NCI-H345 treated with DMSO at 0.1 percent for 48 hours (cell line): Measurements from ENCODE around the gene CFAP100.

Experiments
- DNase-seq: peaks from one replicate; lab custom pipeline; 2025; ENCODE audit not compliant: unreplicated experiment; lab: John Stamatoyannopoulos, UW

The CFAP100 gene

DNA sequence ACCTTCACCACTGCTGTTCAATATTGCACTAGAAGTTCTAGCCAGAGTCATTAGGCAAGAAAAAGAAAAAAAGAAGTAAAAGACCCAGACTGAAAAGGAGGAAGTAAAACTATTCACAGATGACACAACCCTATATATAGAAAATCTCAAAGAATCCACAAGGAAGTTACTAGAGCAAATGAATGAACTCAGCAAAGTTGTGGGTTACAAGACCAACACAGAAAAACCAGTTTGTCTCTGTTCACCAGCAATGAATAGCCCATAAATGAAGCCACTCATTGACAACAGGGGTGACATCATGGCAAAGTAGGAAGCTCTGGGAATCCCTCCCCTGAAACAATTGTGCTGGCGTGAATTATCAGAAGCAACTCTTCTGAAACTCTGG, 4.6 kb downstream of the CFAP100 start:
- DNase-seq, result no peak

GRCh38 chr3:126399756-126400155, 5.0 kb downstream of the CFAP100 start:
- DNase-seq, result no peak

GRCh38 chr3:126401611-126402160, 7.0 kb downstream of the CFAP100 start:
- no peak for DNase-seq

- DNase-seq, result no peak
These were observed 7.5 kb downstream of the CFAP100 start for GRCh38 chr3:126402178-126402577.

DNA sequence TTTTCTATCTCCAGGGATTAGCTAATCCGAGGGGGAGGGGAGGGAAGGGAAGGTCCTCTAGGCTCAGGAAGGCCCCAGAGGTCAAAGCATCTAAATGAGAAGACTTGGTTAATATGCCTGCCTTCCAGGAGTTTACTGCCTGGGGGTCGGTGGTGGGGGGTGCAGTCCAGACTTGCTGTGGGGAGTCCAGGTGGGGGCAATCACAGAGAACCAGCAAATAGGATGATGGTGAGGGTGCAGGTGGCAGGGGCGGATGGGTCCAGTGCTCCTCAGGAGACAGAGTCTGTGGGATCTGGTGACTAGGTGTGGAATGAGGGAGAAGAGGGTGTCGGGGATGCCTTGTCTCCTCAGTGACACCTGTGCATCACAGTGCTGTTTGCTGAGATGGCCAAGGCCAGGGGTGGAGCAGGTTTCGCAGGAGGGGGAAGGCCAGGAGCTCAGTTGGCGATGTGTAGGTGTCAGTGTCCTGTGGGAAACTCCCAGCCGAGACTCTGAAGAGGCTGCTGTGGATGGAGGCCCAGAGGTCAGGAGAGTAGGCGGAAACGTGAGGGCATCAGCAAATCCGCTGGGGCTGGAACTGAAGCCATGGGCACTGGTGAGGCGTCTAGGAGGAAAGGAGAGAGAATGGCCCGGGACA, 8.1 kb downstream of the CFAP100 start:
- DNase-seq, result no peak

DNA sequence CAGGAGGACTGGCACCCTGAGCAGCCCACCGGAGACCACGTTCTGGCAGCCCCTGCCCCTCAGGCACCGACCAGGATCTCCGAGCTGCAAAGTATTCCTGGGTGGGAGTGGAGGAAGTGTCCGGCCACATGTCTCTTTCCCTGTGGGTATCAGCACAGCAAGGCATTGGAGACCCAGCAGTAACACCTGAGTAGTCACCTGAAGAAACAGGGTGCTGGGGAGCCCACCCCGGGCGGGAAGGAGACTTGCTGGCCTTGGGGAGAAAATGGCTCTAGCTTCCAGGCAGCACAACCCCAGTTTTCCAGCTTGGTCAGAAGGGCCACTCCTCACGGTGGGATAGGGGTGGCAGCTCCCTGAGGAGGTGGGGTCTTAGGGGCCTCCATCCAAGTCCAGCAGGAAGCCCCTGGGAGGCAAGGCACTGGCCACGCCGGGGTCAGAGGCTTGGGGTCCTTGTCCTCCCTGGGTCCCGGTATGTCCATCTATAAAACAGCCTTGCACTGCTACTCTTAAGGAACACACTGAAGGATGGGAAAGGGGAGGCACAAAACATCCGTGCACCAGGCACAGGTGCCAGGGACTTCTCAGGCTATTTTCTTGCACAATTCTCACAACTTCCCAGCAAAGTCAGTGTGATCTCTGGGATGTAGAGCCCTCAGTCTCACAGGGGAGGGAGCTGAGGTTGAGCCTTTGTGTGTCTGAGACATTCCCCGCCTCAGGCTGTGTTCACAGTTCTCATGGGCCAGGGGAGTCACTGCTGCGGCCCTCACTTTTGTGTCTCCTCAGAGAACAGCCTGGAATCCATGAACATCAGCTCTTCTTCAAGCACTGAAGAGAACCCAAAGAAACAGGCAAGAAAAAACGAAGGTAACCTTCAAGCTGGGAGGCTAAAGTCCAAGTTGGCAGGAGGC, 11.9 kb downstream of the CFAP100 start:
- DNase-seq, result no peak

DNA sequence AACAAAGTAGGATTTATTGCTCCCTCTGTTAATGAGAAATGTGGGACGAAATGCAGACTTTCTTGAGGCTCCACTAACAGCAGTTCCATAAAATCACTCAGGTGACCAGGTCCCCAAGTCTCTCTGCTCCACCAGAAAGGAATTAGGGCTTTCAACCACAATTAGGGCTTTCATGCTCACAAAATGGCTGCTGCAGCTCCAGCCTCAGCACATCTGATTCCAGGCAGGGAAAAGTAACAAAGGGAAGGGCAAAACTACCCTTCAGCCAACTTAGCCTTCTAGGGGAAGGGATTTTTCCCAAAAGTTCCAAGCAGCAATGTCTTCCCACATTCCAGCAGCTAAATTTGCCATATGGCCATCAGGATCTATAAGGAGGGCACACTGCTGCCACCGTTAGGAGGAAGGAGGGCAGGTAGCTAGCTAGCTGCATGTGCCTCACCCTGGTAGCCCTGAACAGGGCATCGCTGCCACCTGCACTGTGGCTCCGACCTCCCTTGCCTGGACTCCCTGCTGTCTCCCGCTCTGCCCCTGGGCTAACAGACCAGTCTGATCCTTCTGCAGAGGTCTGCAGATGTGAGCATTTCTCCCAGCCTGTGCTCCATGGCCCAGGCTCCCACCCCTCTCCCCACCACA, 12.8 kb downstream of the CFAP100 start:
- DNase-seq, result no peak

- no peak for DNase-seq
These were observed 13.4 kb downstream of the CFAP100 start for GRCh38 chr3:126408099-126408498.

DNA sequence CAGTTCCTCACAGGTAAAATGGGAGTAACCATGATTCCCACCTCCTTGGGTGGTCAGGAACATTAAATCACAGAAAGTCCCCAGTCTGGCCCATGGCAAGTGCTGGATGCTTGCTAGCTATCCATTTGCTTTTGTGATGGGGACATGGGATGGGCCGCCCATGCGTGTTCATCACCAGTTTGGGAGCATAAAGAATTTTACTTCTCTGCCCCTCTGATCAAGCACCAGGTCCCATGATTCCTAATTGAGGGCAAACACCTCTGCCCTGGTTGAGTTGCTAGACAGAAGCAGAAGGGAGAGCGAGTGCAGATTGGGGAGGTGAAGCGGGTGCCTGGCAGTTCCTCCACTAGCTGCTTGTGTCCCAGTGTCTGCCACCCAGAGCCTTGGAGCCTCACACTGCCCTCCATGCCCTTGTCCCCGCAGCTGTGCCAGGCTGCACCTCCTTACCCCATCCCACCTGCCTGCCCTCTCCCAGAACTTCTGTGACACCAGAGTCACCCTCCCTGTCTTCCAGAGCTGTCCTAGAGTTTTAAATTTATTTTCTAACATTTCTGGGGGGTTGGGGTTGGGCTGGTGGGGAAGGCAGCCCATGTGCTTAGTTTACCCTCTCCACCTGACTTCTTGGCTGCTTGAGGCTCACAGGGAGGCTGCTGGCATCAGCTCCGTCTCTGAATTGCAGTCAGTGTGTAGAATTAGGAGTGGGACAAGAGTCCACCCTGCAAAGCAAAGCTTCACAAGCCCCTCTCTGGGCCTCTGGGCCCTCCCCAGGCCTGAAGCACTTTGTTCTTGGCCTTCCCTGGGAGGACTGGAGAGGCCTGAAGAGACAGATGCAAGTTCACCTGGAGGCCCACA, 18.4 kb downstream of the CFAP100 start:
- no peak for DNase-seq

GRCh38 chr3:126413693-126414080, 19.0 kb downstream of the CFAP100 start:
- DNase-seq, result no peak

GRCh38 chr3:126414406-126414805, 19.7 kb downstream of the CFAP100 start:
- DNase-seq, result no peak

DNA sequence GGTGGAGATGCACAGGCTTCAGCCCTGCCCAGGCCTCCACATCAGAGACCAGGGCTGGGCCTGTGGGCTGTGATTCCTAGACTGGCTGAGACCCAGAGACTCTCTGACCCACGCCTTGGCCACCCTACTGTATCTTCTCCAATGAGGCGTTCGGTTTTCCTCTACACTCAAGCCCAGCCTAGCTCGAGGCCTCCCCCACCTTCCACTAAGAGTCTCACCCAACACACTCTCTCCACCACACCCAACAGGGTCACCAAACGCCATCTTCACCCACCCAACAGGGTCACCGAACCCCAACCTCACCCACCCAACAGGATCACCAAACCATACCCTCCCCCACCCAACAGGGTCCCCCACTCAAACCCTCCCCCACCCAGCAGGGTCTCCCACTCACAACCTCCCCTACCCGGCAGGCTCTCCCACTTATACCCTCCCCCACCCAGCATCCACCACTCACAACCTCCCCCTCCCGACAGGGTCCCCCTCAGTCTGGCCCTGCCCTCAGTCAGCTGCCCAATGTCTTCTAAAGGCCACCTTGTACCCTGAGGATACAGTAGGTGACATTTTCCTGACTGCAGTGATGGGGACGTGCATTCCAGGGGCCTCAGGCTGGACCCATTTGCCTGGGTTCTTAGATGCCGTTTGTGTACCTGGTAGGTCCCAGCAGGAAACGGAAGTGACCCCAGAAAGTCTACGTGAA, 20.4 kb downstream of the CFAP100 start:
- DNase-seq, result no peak

DNA sequence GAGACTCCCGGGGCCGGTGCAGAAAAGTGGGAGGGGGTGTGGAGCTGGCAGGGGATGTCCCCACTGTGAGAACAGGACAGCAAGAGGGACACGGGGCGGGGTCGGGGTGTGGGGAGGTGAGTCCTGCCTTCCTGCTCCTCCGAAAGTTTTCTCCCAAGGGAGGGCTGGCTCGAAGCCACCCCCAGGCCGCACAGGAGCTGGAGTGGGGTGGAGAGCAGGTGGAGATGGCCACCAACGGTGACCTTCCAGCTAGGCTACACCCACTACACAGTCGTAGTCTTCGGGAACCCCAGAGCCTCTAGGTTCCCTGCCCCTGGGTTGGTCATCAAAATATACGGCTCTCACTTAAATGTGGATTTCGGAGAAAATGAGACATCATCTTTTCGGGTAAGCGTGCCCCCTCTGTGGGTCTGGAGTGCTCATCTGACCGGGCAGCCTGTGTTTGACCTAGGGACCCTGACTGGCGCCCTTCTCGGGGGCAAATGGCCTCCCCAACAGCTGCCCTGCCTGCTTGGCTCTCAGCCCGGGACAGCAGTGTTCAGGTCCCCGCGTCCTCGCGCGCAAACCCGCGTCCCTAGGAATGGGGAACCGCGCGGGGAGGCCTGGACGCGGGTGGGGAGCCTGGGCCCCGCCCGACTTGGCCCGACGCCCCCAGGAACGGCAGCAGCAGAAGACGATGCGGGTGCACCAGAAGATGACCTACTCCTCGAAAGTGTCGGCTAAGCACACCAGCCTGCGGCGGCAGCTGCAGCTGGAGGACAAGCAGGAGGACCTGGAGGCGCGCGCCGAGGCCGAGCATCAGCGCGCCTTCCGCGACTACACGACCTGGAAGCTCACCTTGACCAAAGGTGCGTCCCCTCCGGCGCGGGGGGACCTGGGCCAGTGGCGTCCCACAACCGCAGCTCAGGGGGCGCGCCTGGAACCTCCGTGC, 21.2 kb downstream of the CFAP100 start:
- no peak for DNase-seq

- no peak for DNase-seq
These were observed 22.2 kb downstream of the CFAP100 start for GRCh38 chr3:126416943-126417342.

DNA sequence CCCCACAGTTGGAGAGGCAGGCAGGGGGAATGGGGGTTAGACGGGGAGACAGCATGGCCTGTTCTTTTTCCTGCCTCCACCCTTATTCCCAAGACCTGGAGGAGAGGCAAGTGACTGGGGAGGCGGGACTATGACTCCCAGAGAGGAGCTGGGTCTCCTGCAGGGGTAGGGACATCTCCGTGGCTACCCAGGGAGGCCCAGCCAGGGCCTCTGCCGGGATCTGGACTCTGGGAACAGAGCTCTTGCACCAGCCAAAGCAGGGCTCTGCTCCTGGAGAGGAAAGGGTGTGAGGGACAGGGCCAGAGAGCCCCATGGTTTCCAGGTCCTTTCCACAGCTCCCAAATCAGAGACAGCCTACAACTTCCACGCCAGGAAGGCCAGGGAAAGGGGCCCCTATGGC, 22.8 kb downstream of the CFAP100 start:
- DNase-seq, result no peak

GRCh38 chr3:126417981-126418530, 23.3 kb downstream of the CFAP100 start:
- DNase-seq, result no peak

DNA sequence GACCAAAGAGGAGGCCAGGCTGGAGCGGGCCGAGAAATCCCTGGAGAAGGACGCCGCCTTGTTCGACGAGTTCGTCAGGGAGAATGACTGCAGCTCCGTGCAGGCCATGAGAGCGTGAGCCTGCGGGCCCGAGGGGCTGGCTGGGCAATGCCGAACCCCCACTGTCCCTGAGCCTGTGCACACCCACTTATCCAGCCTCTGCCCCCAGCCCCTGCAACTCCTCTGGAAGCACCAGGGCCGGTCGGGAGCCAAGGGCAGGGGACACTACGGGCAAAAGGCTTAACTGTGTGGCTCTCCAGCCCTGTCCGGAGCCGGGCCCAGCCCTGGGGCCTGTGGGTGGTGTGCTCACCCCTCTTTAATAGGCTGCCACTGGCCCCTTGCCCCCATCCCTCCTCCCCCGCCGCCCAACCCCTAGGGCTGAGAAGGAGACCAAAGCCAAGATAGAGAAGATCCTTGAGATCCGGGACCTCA, 24.0 kb downstream of the CFAP100 start:
- DNase-seq, result no peak

DNA sequence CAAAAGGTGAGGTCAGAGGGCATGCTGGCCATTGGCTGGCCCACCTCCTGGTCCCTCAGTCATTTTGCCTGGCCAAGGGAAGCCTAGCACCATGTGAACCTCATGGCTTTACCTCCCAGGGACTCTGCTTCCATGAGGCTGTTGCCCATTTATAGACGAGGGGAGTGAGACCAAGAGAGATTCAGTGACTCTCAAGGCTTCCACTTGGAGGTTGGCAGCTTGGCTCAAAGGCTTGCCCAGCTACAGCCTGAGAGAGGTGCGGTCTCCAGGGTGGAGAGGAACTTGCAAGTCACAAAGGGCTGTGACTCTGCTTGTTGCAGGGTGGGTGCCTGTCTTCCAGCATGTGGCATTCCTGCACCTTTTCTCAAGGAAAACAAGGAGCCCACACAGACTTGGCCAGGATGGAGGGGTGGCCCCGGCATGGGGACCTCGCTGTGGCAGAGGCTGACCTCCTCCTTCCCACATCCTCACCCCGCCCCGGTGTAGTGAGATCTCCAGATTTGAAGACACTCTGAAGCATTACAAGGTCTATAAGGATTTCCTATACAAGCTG, 24.5 kb downstream of the CFAP100 start:
- DNase-seq, result no peak
